T-cell (primary cell): Measurements from ENCODE around the gene TEKT4. TPM values are rescaled to one million over a fixed set of nuclear protein-coding genes. Genes with fewer than 3 reads are reported as not detected.
"Not testable (repeated sequence)": the region's sequence is repeated elsewhere in the genome, so short reads cannot be mapped to it uniquely, and the experiment has no call there.

Experiments used
- ATAC-seq, 4 experiments: fragments of 200-7000 bp in 3 of 4; fragments of 150-1000 bp in 1 of 4; cut with Tn5 transposase; replicated peaks in 1 of 4; 1 replicate in 3 of 4; 2 replicates in 1 of 4; pipeline ENCODE4 v1.10.0; 2021; ENCODE audit warnings: moderate library complexity in 3 of 4, mild to moderate bottlenecking in 2 of 4, moderate number of reproducible peaks in 1 of 4
- CTCF ChIA-PET, 2 donors: fragments of 300-600 bp; sonication (Branson Sonifier 250); formaldehyde crosslinking; loops; one replicate each; lab custom pipeline; 2022; ENCODE audit warnings: antibody characterized with exemption in 2 of 2; lab: Charles Lee
- POLR2A ChIA-PET, 2 donors: fragments of 300-600 bp; sonication (Branson Sonifier 250); formaldehyde crosslinking; loops; one replicate each; lab custom pipeline; 2022; ENCODE audit warnings: antibody characterized with exemption in 2 of 2; lab: Charles Lee
- DNase-seq, 35 experiments: peaks; one replicate each; pipeline versions ENCODE4 v3.0.0 to v3.0.0-alpha.2; 2013 to 2023
- H3K27ac ChIP-seq: one replicate; pipeline ENCODE4 v1.5.1; 2013; ENCODE audit warnings: low read length
- H3K27me3 ChIP-seq, 2 experiments: replicated peaks in 1 of 2; 1 replicate in 1 of 2; 2 replicates in 1 of 2; pipeline versions ENCODE4 v1.6.1 to v1.7.0; 2013; ENCODE audit warnings: low read length in 1 of 2, mixed read lengths in 1 of 2; ENCODE audit not compliant: control insufficient read depth in 2 of 2, insufficient read depth in 2 of 2; ENCODE audit errors: extremely low read depth in 1 of 2
- H3K36me3 ChIP-seq, 2 donors: 1 replicate in 1 of 2; 2 replicates in 1 of 2; pipeline versions ENCODE4 v1.6.1 to v1.7.0; 2013; ENCODE audit warnings: low read length in 1 of 2; ENCODE audit not compliant: control insufficient read depth in 2 of 2, insufficient read depth in 1 of 2; ENCODE audit errors: extremely low read depth in 1 of 2
- H3K4me1 ChIP-seq, 2 experiments: 1 replicate in 1 of 2; 2 replicates in 1 of 2; pipeline versions ENCODE4 v1.6.1 to v1.7.0; 2013; ENCODE audit warnings: low read length in 2 of 2, mixed read lengths in 1 of 2; ENCODE audit not compliant: insufficient read depth in 2 of 2, control insufficient read depth in 1 of 2; ENCODE audit errors: extremely low read depth in 1 of 2
- H3K4me3 ChIP-seq, 2 donors: 1 replicate in 1 of 2; 2 replicates in 1 of 2; pipeline versions ENCODE4 v1.5.1 to v1.7.0; 2013; ENCODE audit warnings: mild to moderate bottlenecking in 2 of 2, low read length in 1 of 2, moderate library complexity in 1 of 2; ENCODE audit not compliant: control insufficient read depth in 1 of 2; ENCODE audit errors: extremely low read depth in 1 of 2
- H3K9me3 ChIP-seq: 2 replicates; pipeline ENCODE4 v1.7.0; 2013
- H3K27ac Mint-ChIP-seq, 2 donors: one replicate each; pipeline ENCODE4 v1.8.0; 2020 to 2021; ENCODE audit warnings: mild to moderate bottlenecking in 2 of 2, mixed read lengths in 2 of 2
- H3K27me3 Mint-ChIP-seq, 2 donors: one replicate each; pipeline ENCODE4 v1.8.0; 2021 to 2022; ENCODE audit warnings: mixed read lengths in 2 of 2
- H3K36me3 Mint-ChIP-seq: one replicate; pipeline ENCODE4 v1.8.0; 2021; ENCODE audit warnings: mixed read lengths
- H3K4me1 Mint-ChIP-seq, 3 donors: one replicate each; pipeline ENCODE4 v1.8.0; 2020 to 2022; ENCODE audit warnings: mixed read lengths in 3 of 3, mild to moderate bottlenecking in 1 of 3
- H3K4me3 Mint-ChIP-seq, 3 donors: one replicate each; pipeline ENCODE4 v1.8.0; 2020 to 2022; ENCODE audit warnings: mild to moderate bottlenecking in 3 of 3, mixed read lengths in 3 of 3, moderate library complexity in 3 of 3
- H3K9me3 Mint-ChIP-seq, 3 donors: one replicate each; pipeline ENCODE4 v1.8.0; 2020 to 2022; ENCODE audit warnings: mixed read lengths in 3 of 3
- WGBS: methylation state at CpG from one replicate; pipeline ENCODE4 v1.1.5; 2013; ENCODE audit warnings: missing lambda C conversion rate; ENCODE audit not compliant: insufficient coverage; 5-methylcytosine and 5-hydroxymethylcytosine counted together
- total RNA-seq, 35 experiments: library from RNA in 6 of 35; stranded (reverse) in 6 of 35; fragments of 120-200 nt in 1 of 35; gene quantifications; one replicate each; pipeline versions ENCODE4 v1.2.1 to v1.2.4 and lab custom pipeline; 2013 to 2026

The TEKT4 gene
- total RNA-seq, 5 donors from 2014 or later (not counting 1 experiment from before 2014, with no cell fraction given), result not detected

DNA sequence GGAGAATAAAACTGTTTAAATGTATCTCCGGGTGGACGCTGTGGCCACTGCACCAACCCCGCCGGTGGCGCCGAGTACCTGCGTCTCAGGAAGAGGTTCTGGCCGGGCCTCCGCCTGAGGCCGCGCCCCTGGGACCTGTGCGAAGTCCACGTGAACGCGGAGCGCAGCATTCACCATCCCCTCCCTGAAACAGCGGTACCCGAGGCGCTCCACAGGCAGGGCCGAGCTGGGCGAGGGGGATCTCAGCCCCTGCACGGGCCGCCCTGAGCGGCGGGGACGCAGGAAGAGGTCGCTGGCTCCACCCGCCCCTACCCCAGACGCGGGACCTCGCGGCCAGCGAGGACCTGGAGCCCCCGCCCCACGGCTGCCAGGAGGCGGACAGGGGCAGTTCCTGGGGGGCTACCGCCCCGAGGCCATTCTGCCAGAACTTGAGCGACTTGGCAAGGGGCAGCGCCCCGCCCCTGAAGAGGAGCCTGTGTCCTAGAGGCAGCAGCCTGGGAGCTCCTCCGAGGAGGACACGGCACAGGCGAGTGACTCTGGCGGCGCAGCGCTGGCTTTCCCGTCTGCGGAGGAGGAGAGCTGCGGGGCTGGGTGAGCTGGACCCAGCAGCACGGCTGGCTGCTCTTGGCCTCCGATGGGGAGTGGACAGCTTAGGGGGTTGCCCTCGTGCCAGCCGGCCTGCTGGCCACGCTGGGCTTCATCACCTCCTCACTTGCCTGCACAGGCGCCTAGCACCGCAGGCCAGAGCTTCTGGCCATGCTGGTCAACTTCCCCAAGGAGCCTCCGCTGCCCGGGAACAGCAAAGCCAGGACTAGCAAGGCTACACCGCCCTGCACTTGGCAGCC lies 9.7 kb upstream of the TEKT4 start:
- H3K9me3 ChIP-seq, result no peaks in the 10 kb centered on the region
- no peak overlapping the region for H3K4me3 ChIP-seq
- H3K36me3 ChIP-seq, result no peaks in the 10 kb centered on the region
- WGBS, result 8% methylated on average over 58 of the region's 60 CpGs
- no peak overlapping the region for H3K4me3 Mint-ChIP-seq
- POLR2A ChIA-PET, result no interaction called here
- ATAC-seq (no peak), DNase-seq (no peak)
- no peak overlapping the region for H3K27ac Mint-ChIP-seq
- no peaks in the 10 kb centered on the region for H3K4me1 ChIP-seq
- peaks cover 0 to 6% (median 0%) of the 10 kb centered on the region in 3 donors for H3K4me1 Mint-ChIP-seq
- H3K9me3 Mint-ChIP-seq, result no peaks in the 10 kb centered on the region
- CTCF ChIA-PET, result no interaction called here
- no peak overlapping the region for H3K27ac ChIP-seq
- H3K27me3 ChIP-seq, result peaks cover 2 to 32% of the 10 kb centered on the region in 2 experiments
- H3K36me3 Mint-ChIP-seq, result no peaks in the 10 kb centered on the region
- peaks cover 25 to 46% of the 10 kb centered on the region in 2 donors for H3K27me3 Mint-ChIP-seq

DNA sequence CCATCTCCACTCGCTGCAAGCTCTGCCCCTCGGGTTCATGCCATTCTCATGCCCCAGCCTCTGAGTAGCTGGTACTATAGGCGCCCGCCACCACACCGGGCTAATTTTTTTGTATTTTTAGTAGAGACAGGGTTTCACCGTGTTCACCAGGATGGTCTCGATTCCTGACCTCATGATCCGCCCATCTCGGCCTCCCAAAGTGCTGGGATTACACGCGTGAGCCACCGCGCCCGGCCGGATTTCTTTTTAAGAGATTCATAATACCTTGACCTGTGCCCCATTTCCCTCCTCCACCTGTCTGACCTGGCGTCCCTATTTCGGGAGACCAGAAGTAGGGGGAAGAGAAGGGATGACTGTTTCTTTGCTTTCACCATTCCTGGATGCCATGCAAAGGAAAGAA lies 8.3 kb upstream of the TEKT4 start:
- H3K4me1 Mint-ChIP-seq, H3K4me3 ChIP-seq, H3K27ac ChIP-seq, POLR2A ChIA-PET, H3K9me3 ChIP-seq, H3K9me3 Mint-ChIP-seq, CTCF ChIA-PET, H3K27ac Mint-ChIP-seq, H3K4me1 ChIP-seq, H3K36me3 ChIP-seq, H3K4me3 Mint-ChIP-seq, DNase-seq, ATAC-seq, H3K36me3 Mint-ChIP-seq: not testable (repeated sequence)
- peaks cover 20 to 39% of the 10 kb centered on the region in 2 donors for H3K27me3 Mint-ChIP-seq
- peaks cover 2 to 24% of the 10 kb centered on the region in 2 experiments for H3K27me3 ChIP-seq
- 80% methylated on average over 3 of the region's 17 CpGs for WGBS

- Mint-ChIP-seq H3K27me3 (peaks cover 11 to 12% of the 10 kb centered on the region in 2 donors), H3K36me3 (no peaks in the 10 kb centered on the region), H3K4me3 (no peak overlapping the region), H3K27ac (no peak overlapping the region), H3K4me1 (no peaks in the 10 kb centered on the region), H3K9me3 (no peaks in the 10 kb centered on the region)
- CTCF ChIA-PET, result no interaction called here
- peaks cover 0 to 32% of the 10 kb centered on the region in 2 experiments for H3K27me3 ChIP-seq
- DNase-seq, result no peak
- WGBS, result 91% methylated on average over 3 of the region's 4 CpGs
- no peak for ATAC-seq
- no peak overlapping the region for H3K4me3 ChIP-seq
- no peaks in the 10 kb centered on the region for H3K9me3 ChIP-seq
- POLR2A ChIA-PET, result no interaction called here
- no peak overlapping the region for H3K27ac ChIP-seq
- H3K4me1 ChIP-seq, result peaks cover 0 to 4% of the 10 kb centered on the region in 2 experiments
- H3K36me3 ChIP-seq, result no peaks in the 10 kb centered on the region
These were observed 2.1 kb upstream of the TEKT4 start for GRCh38 chr2:94869131-94869530.

GRCh38 chr2:94869552-94870439 lies 1.4 kb upstream of the TEKT4 start:
- peaks cover 0 to 7% of the 10 kb centered on the region in 2 experiments for H3K4me1 ChIP-seq
- no peak overlapping the region for H3K4me3 Mint-ChIP-seq
- 74% methylated on average over 22 of the region's 22 CpGs for WGBS
- H3K4me1 Mint-ChIP-seq, result no peaks in the 10 kb centered on the region
- H3K27me3 ChIP-seq, result peaks cover 0 to 35% of the 10 kb centered on the region in 2 experiments
- no peak overlapping the region for H3K27ac Mint-ChIP-seq
- ChIA-PET CTCF (no interaction called here), POLR2A (no interaction called here)
- H3K27me3 Mint-ChIP-seq, result peaks cover 11 to 12% of the 10 kb centered on the region in 2 donors
- ATAC-seq (no peak), DNase-seq (no peak)
- H3K27ac ChIP-seq, result no peak overlapping the region
- H3K36me3 ChIP-seq, result no peaks in the 10 kb centered on the region
- no peak overlapping the region for H3K4me3 ChIP-seq
- no peaks in the 10 kb centered on the region for H3K9me3 ChIP-seq
- no peaks in the 10 kb centered on the region for H3K9me3 Mint-ChIP-seq
- no peaks in the 10 kb centered on the region for H3K36me3 Mint-ChIP-seq

DNA sequence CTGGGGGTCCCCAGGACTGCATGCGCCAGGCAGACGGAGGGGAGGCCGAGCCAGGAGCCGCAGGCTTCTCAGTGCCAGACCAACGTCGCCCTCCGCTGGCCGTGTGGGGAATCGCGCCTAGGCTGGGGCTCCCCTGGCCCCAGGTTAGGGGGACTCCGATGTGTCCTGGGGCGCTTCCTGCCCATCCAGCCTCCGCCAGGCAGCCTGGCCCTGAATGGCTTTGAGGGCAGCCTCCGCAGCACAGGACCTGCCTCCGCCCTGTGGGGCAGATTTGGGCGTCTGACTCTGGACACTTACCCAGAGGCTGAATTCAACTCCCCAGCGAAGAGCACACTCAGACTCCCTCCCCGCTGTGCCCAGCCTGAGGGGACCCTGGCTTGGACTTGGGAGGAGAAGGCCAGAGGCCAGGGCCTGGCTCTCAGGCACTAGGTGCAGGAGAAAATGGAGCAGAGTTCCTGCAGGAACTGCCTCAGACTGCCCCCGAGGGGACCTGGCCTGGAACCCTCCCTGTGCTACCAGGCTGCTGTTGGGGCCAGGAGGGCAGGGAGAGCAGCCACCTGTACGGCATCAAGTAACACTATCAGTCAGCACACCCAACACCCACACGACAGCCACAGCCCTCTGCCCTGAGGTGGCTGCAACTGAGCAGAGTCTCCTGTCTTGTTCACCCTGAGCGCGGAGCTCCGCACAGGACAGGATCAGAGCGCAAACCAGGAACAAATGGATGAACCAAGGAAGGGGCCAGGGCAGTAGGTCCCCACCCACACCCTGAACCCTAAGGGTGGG lies 597 bp upstream of the TEKT4 start:
- POLR2A ChIA-PET, result no interaction called here
- Histone ChIP-seq H3K27ac (no peak overlapping the region), H3K4me3 (no peak overlapping the region), H3K27me3 (peaks cover 0 to 38% of the 10 kb centered on the region in 2 experiments), H3K36me3 (no peaks in the 10 kb centered on the region), H3K9me3 (no peaks in the 10 kb centered on the region), H3K4me1 (peaks cover 0 to 7% of the 10 kb centered on the region in 2 experiments)
- H3K9me3 Mint-ChIP-seq, result no peaks in the 10 kb centered on the region
- ATAC-seq (no peak), DNase-seq (no peak)
- H3K36me3 Mint-ChIP-seq, result no peaks in the 10 kb centered on the region
- no peak overlapping the region for H3K27ac Mint-ChIP-seq
- no peaks in the 10 kb centered on the region for H3K4me1 Mint-ChIP-seq
- H3K4me3 Mint-ChIP-seq, result no peak overlapping the region
- CTCF ChIA-PET, result no interaction called here
- H3K27me3 Mint-ChIP-seq, result peaks cover 11 to 12% of the 10 kb centered on the region in 2 donors
- 37% methylated on average over 23 of the region's 25 CpGs for WGBS
